Lower lobe of right lung (tissue), 2 donors: Measurements from ENCODE around the gene TSPAN5. TPM values are rescaled to one million over a fixed set of nuclear protein-coding genes. Genes with fewer than 3 reads are reported as not detected.

Experiments used
- ATAC-seq, 2 donors: fragments of 200-7000 bp; cut with Tn5 transposase; one replicate each; pipeline ENCODE4 v1.9.1; 2020 to 2022; ENCODE audit warnings: mild to moderate bottlenecking in 2 of 2, moderate library complexity in 2 of 2
- DNase-seq: peaks from one replicate; pipeline ENCODE4 v3.0.0-alpha.2; 2020
- H3K27ac ChIP-seq: fragments of 200-600 bp; one replicate; pipeline ENCODE4 v1.8.0; 2022
- H3K27me3 ChIP-seq: fragments of 200-600 bp; one replicate; pipeline ENCODE4 v1.8.0; 2022; ENCODE audit warnings: low read depth
- H3K36me3 ChIP-seq: fragments of 200-600 bp; one replicate; pipeline ENCODE4 v1.8.0; 2022; ENCODE audit warnings: mild to moderate bottlenecking
- H3K4me1 ChIP-seq: fragments of 200-600 bp; one replicate; pipeline ENCODE4 v1.8.0; 2022
- H3K4me3 ChIP-seq: fragments of 200-600 bp; one replicate; pipeline ENCODE4 v1.8.0; 2022; ENCODE audit warnings: mild to moderate bottlenecking
- H3K9me3 ChIP-seq: fragments of 200-600 bp; one replicate; pipeline ENCODE4 v1.8.0; 2022
- CTCF ChIP-seq: fragments of 200-600 bp; IDR thresholded peaks from one replicate; pipeline ENCODE4 v1.8.0; 2022; ENCODE audit warnings: antibody characterized with exemption, mild to moderate bottlenecking
- intact Hi-C: fragments of 100-400 bp; cut with DNase I; formaldehyde crosslinking; loops from one replicate; pipeline ENCODE4 v1.11.0; 2022
- total RNA-seq: library from RNA; stranded (reverse); fragmentation: NEBNext Ultra II Directional; extraction: Animal tissue kit (Norgen Biotek cat#: 25700); gene quantifications from one replicate; pipeline ENCODE4 v1.2.1, GENCODE V29; 2021
- donor health status: DM: no; HTN: yes; CAD: no; lungs with severe emphysema.

TSPAN5 gene
- total RNA-seq, 1 donor from 2014 or later = 5.7 TPM

- no peaks in the 10 kb centered on the region for H3K4me1 ChIP-seq
- DNase-seq = no peak
- no peak overlapping the region for H3K4me3 ChIP-seq
- H3K27ac ChIP-seq = no peak overlapping the region
- H3K36me3 ChIP-seq = no peaks in the 10 kb centered on the region
- no peaks in the 10 kb centered on the region for H3K27me3 ChIP-seq
- H3K9me3 ChIP-seq = no peaks in the 10 kb centered on the region
- no peak for TF ChIP-seq CTCF
- intact Hi-C loops = no loop called here
- no peak for ATAC-seq
Observed at GRCh38 chr4:98617358-98618047, 40.9 kb downstream of the TSPAN5 start.

GRCh38 chr4:98615991-98616390, 42.4 kb downstream of the TSPAN5 start:
- Histone ChIP-seq H3K27ac (no peak overlapping the region), H3K4me1 (no peaks in the 10 kb centered on the region), H3K4me3 (no peak overlapping the region), H3K27me3 (no peaks in the 10 kb centered on the region), H3K36me3 (no peaks in the 10 kb centered on the region), H3K9me3 (no peaks in the 10 kb centered on the region)
- intact Hi-C loops = no loop called here
- no peak for DNase-seq
- TF ChIP-seq CTCF = no peak
- ATAC-seq = no peak

- Histone ChIP-seq H3K36me3 (no peaks in the 10 kb centered on the region), H3K27ac (no peak overlapping the region), H3K27me3 (no peaks in the 10 kb centered on the region), H3K9me3 (no peaks in the 10 kb centered on the region), H3K4me1 (no peaks in the 10 kb centered on the region), H3K4me3 (no peak overlapping the region)
- DNase-seq (no peak), ATAC-seq (no peak)
- TF ChIP-seq CTCF = no peak
- intact Hi-C loops = no loop called here
Observed at GRCh38 chr4:98614662-98615061, 43.7 kb downstream of the TSPAN5 start.

GRCh38 chr4:98614094-98614493, 44.3 kb downstream of the TSPAN5 start:
- TF ChIP-seq CTCF = no peak
- H3K4me1 ChIP-seq = no peaks in the 10 kb centered on the region
- no peak overlapping the region for H3K4me3 ChIP-seq
- no peaks in the 10 kb centered on the region for H3K27me3 ChIP-seq
- no peak overlapping the region for H3K27ac ChIP-seq
- no peaks in the 10 kb centered on the region for H3K36me3 ChIP-seq
- DNase-seq = no peak
- H3K9me3 ChIP-seq = no peaks in the 10 kb centered on the region
- intact Hi-C loops = no loop called here
- ATAC-seq = no peak

GRCh38 chr4:98613453-98614075, 44.8 kb downstream of the TSPAN5 start:
- ATAC-seq (no peak), DNase-seq (no peak)
- H3K4me1 ChIP-seq = no peaks in the 10 kb centered on the region
- H3K27ac ChIP-seq = no peak overlapping the region
- no peaks in the 10 kb centered on the region for H3K27me3 ChIP-seq
- no peak for TF ChIP-seq CTCF
- no peaks in the 10 kb centered on the region for H3K9me3 ChIP-seq
- H3K36me3 ChIP-seq = no peaks in the 10 kb centered on the region
- intact Hi-C loops = no loop called here
- no peak overlapping the region for H3K4me3 ChIP-seq
